HepG2 (cell line): ENCODE results near the gene EARS2. TPM values are rescaled to one million over a fixed set of nuclear protein-coding genes. Genes with fewer than 3 reads are reported as not detected.

Experiments
- ARID2 ChIP-seq: sonication (generic); formaldehyde crosslinking; IDR thresholded peaks from 2 replicates; pipeline ENCODE4 v1.8.1; 2022; ENCODE audit warnings: mild to moderate bottlenecking, missing genetic modification reagents, borderline replicate concordance
- ARNTL ChIP-seq: sonication (generic); formaldehyde crosslinking; IDR thresholded peaks from 2 replicates; pipeline ENCODE4 v1.4.0; 2020; ENCODE audit warnings: mild to moderate bottlenecking, missing genetic modification reagents
- ATM ChIP-seq: fragments of 450-650 bp; IDR thresholded peaks from 2 replicates; pipeline ENCODE4 v1.7.1; 2017; ENCODE audit warnings: mild to moderate bottlenecking, borderline replicate concordance
- CCDC6 ChIP-seq: sonication (generic); formaldehyde crosslinking; IDR thresholded peaks from 2 replicates; pipeline ENCODE4 v1.8.1; 2022; ENCODE audit warnings: mild to moderate bottlenecking, missing genetic modification reagents, moderate library complexity
- KDM1A ChIP-seq: IDR thresholded peaks from 2 replicates; pipeline ENCODE4 v1.6.1; 2016; ENCODE audit warnings: missing compliant biosample characterization
- PAX8 ChIP-seq: sonication (generic); formaldehyde crosslinking; IDR thresholded peaks from 2 replicates; pipeline ENCODE4 v1.8.0; 2022; ENCODE audit warnings: mild to moderate bottlenecking, missing genetic modification reagents, borderline replicate concordance
- PHB2 ChIP-seq: fragments of 450-650 bp; IDR thresholded peaks from 2 replicates; pipeline ENCODE4 v1.6.1; 2018; ENCODE audit not compliant: partially characterized antibody
- RNF2 ChIP-seq: fragments of 450-650 bp; conservative IDR thresholded peaks from 2 replicates; pipeline ENCODE4 v1.6.1; 2016; ENCODE audit warnings: low read depth
- RXRB ChIP-seq: IDR thresholded peaks from 2 replicates; pipeline ENCODE4 v1.6.1; 2016; ENCODE audit warnings: borderline replicate concordance, missing genetic modification reagents, missing compliant biosample characterization
- ZBTB21 ChIP-seq: sonication (generic); formaldehyde crosslinking; IDR thresholded peaks from 2 replicates; pipeline ENCODE4 v1.4.0; 2020; ENCODE audit warnings: missing genetic modification reagents
- ZBTB42 ChIP-seq: sonication (generic); formaldehyde crosslinking; IDR thresholded peaks from 2 replicates; pipeline ENCODE4 v1.5.0; 2020; ENCODE audit warnings: mild to moderate bottlenecking, missing genetic modification reagents
- ZFP36 ChIP-seq: fragments of 150-350 bp; IDR thresholded peaks from 2 replicates; pipeline ENCODE4 v1.6.1; 2018; ENCODE audit warnings: borderline replicate concordance, low read length, low read depth; ENCODE audit not compliant: partially characterized antibody
- ZNF337 ChIP-seq: sonication (generic); formaldehyde crosslinking; IDR thresholded peaks from 2 replicates; pipeline ENCODE4 v1.5.1; 2020; ENCODE audit warnings: missing genetic modification reagents, low read depth, mild to moderate bottlenecking, borderline replicate concordance
- ZNF644 ChIP-seq: IDR thresholded peaks from 2 replicates; pipeline ENCODE4 v1.6.1; 2016; ENCODE audit warnings: low read depth
- ZNF672 ChIP-seq: sonication (generic); formaldehyde crosslinking; IDR thresholded peaks from 2 replicates; pipeline ENCODE4 v1.8.1; 2022; ENCODE audit warnings: missing genetic modification reagents
- ZSCAN21 ChIP-seq: sonication (generic); formaldehyde crosslinking; IDR thresholded peaks from 2 replicates; pipeline ENCODE4 v1.8.0; 2022; ENCODE audit warnings: mild to moderate bottlenecking, missing genetic modification reagents, moderate library complexity, borderline replicate concordance
- polyA plus RNA-seq, 8 experiments: library from polyadenylated mRNA; depleted of rRNA in 3 of 8; stranded (reverse) in 7 of 8; unstranded in 1 of 8; fragments of >200 nt; fragmentation: Illumina TruSeq in 4 of 8; extraction: Trizol in 4 of 8; gene quantifications; 2 replicates each; pipeline versions ENCODE4 v1.2.1 to v1.2.3, GENCODE V29; 2011 to 2016; ENCODE audit warnings: low read depth in 4 of 8, missing spikeins in 1 of 8, mixed read lengths in 1 of 8; ENCODE audit not compliant: insufficient read depth in 1 of 8
- total RNA-seq, 5 experiments: library from RNA; depleted of rRNA; stranded (reverse); fragments of >200 nt; fragmentation: Illumina TruSeq; extraction: Trizol; gene quantifications; 2 replicates each; pipeline ENCODE4 v1.2.3, GENCODE V29; 2016; ENCODE audit warnings: low read depth in 1 of 5
- TF ChIP-seq, protein P1 (sequence below): sonication (generic); formaldehyde crosslinking; IDR thresholded peaks from 2 replicates; pipeline ENCODE4 v1.5.1; 2020; ENCODE audit warnings: mild to moderate bottlenecking, missing genetic modification reagents, moderate library complexity
- TF ChIP-seq, protein P2 (sequence below): sonication (generic); formaldehyde crosslinking; IDR thresholded peaks from 2 replicates; pipeline ENCODE4 v1.4.0; 2020; ENCODE audit warnings: missing genetic modification reagents
- TF ChIP-seq, protein P3 (sequence below): sonication (generic); formaldehyde crosslinking; IDR thresholded peaks from 2 replicates; pipeline ENCODE4 v1.5.1; 2020; ENCODE audit warnings: missing genetic modification reagents, mild to moderate bottlenecking, borderline replicate concordance
- TF ChIP-seq, protein P4 (sequence below): sonication (generic); formaldehyde crosslinking; IDR thresholded peaks from 2 replicates; pipeline ENCODE4 v1.5.1; 2020; ENCODE audit warnings: missing genetic modification reagents, mild to moderate bottlenecking, borderline replicate concordance

Gene EARS2
- total and polyA plus RNA-seq, 2 of the 13 experiments (the other 11 are each of a cell fraction or from before 2014, with no cell fraction given): 49.4 to 80.4 TPM

DNA sequence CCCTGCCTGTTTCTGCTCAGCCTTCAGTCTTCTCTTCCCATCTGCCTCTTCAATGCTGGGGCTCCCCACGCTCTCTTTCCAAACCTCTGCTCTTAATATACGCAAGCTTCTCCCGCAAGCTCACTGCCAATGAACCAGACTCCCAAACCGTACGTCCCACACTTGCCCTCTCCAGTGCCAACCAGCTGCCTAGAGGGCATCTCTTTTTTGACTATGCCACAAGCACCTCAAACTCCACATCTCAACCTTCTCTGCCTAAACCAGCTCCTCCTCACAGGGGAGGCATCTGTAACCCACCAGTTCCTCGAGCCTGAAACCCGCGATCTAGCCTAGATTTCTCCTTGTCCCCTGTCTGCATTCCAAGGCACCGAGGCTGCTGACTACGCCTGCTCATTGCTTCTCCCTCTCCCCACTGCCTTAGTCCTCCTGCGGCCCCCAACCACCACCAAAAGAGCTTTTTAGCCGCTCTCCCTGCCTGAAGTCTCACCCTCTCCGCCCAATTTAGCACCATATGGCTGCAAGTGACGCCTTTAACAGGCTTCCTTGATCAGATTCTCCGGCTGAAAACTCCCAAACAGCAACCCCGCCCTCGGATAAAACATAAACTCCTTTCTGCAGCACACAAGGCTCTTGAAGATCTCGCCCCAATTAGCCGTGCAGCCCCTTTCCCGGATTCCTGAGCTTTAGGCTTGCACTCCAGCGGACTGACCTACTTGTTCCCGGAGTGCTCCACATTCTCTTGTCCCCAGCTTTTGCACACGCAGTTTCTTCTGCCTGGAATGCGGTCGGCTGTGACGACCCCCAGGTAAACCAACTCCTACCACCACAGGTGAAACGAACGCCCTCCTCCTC, 48.3 kb downstream of the EARS2 start (continued):
- TF ChIP-seq, protein P1, sequence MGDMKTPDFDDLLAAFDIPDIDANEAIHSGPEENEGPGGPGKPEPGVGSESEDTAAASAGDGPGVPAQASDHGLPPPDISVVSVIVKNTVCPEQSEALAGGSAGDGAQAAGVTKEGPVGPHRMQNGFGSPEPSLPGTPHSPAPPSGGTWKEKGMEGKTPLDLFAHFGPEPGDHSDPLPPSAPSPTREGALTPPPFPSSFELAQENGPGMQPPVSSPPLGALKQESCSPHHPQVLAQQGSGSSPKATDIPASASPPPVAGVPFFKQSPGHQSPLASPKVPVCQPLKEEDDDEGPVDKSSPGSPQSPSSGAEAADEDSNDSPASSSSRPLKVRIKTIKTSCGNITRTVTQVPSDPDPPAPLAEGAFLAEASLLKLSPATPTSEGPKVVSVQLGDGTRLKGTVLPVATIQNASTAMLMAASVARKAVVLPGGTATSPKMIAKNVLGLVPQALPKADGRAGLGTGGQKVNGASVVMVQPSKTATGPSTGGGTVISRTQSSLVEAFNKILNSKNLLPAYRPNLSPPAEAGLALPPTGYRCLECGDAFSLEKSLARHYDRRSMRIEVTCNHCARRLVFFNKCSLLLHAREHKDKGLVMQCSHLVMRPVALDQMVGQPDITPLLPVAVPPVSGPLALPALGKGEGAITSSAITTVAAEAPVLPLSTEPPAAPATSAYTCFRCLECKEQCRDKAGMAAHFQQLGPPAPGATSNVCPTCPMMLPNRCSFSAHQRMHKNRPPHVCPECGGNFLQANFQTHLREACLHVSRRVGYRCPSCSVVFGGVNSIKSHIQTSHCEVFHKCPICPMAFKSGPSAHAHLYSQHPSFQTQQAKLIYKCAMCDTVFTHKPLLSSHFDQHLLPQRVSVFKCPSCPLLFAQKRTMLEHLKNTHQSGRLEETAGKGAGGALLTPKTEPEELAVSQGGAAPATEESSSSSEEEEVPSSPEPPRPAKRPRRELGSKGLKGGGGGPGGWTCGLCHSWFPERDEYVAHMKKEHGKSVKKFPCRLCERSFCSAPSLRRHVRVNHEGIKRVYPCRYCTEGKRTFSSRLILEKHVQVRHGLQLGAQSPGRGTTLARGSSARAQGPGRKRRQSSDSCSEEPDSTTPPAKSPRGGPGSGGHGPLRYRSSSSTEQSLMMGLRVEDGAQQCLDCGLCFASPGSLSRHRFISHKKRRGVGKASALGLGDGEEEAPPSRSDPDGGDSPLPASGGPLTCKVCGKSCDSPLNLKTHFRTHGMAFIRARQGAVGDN (CRISPR knock-in tag): peak; percentile 55
- TF ChIP-seq ZFP36 (no peak), ATM (no peak), ARID2 (no peak), ZNF337 (no peak), RXRB (CRISPR knock-in tag) (no peak), ZNF672 (CRISPR knock-in tag) (no peak), CCDC6 (CRISPR knock-in tag) (no peak), PHB2 (no peak), ZNF644 (CRISPR knock-in tag) (no peak), ZBTB42 (peak; percentile 70; the same call in 1 of the 2 replicates), RNF2 (no peak), ZBTB21 (CRISPR knock-in tag) (0 out of 2 replicates have a peak, but pooled peaks have one; percentile 9), ZSCAN21 (CRISPR knock-in tag) (no peak), PAX8 (CRISPR knock-in tag) (no peak), KDM1A (CRISPR knock-in tag) (no peak), ARNTL (CRISPR knock-in tag) (no peak; the same call in 1 of the 2 replicates)
- TF ChIP-seq, protein P2, sequence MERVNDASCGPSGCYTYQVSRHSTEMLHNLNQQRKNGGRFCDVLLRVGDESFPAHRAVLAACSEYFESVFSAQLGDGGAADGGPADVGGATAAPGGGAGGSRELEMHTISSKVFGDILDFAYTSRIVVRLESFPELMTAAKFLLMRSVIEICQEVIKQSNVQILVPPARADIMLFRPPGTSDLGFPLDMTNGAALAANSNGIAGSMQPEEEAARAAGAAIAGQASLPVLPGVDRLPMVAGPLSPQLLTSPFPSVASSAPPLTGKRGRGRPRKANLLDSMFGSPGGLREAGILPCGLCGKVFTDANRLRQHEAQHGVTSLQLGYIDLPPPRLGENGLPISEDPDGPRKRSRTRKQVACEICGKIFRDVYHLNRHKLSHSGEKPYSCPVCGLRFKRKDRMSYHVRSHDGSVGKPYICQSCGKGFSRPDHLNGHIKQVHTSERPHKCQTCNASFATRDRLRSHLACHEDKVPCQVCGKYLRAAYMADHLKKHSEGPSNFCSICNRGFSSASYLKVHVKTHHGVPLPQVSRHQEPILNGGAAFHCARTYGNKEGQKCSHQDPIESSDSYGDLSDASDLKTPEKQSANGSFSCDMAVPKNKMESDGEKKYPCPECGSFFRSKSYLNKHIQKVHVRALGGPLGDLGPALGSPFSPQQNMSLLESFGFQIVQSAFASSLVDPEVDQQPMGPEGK (CRISPR knock-in tag): peak; percentile 30; the same call in 1 of the 2 replicates
- TF ChIP-seq, protein P3, sequence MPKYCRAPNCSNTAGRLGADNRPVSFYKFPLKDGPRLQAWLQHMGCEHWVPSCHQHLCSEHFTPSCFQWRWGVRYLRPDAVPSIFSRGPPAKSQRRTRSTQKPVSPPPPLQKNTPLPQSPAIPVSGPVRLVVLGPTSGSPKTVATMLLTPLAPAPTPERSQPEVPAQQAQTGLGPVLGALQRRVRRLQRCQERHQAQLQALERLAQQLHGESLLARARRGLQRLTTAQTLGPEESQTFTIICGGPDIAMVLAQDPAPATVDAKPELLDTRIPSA (CRISPR knock-in tag): no peak
- TF ChIP-seq, protein P4, sequence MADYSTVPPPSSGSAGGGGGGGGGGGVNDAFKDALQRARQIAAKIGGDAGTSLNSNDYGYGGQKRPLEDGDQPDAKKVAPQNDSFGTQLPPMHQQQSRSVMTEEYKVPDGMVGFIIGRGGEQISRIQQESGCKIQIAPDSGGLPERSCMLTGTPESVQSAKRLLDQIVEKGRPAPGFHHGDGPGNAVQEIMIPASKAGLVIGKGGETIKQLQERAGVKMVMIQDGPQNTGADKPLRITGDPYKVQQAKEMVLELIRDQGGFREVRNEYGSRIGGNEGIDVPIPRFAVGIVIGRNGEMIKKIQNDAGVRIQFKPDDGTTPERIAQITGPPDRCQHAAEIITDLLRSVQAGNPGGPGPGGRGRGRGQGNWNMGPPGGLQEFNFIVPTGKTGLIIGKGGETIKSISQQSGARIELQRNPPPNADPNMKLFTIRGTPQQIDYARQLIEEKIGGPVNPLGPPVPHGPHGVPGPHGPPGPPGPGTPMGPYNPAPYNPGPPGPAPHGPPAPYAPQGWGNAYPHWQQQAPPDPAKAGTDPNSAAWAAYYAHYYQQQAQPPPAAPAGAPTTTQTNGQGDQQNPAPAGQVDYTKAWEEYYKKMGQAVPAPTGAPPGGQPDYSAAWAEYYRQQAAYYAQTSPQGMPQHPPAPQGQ (CRISPR knock-in tag): 0 out of 2 replicates have a peak, but pooled peaks have one; percentile 62
